Colonic mucosa (tissue), 4 donors: ENCODE results near the gene PRKACA. TPM values are rescaled to one million over a fixed set of nuclear protein-coding genes. Genes with fewer than 3 reads are reported as not detected.
A peak's percentile ranks its signal among the peaks of the same experiment; 100 is the strongest.
"Not testable (repeated sequence)": the region's sequence is repeated elsewhere in the genome, so short reads cannot be mapped to it uniquely, and the experiment has no call there.

Source experiments
- DNase-seq: peaks from one replicate; pipeline ENCODE4 v3.0.0-alpha.2; 2020
- H3K27ac ChIP-seq: fragments of 200-600 bp; one replicate; pipeline ENCODE4 v1.8.0; 2021
- H3K27me3 ChIP-seq: fragments of 200-600 bp; one replicate; pipeline ENCODE4 v1.8.0; 2021
- H3K36me3 ChIP-seq: fragments of 200-600 bp; one replicate; pipeline ENCODE4 v1.8.0; 2021
- H3K4me1 ChIP-seq: fragments of 200-600 bp; one replicate; pipeline ENCODE4 v1.8.0; 2021; ENCODE audit warnings: mild to moderate bottlenecking
- H3K4me3 ChIP-seq: fragments of 200-600 bp; one replicate; pipeline ENCODE4 v1.8.0; 2021
- H3K9ac ChIP-seq, 2 donors: one replicate each; pipeline ENCODE4 v1.7.0; 2013; ENCODE audit warnings: control low read depth in 2 of 2, low read depth in 2 of 2, low read length in 2 of 2
- H3K9me3 ChIP-seq: fragments of 200-600 bp; one replicate; pipeline ENCODE4 v1.8.0; 2021
- intact Hi-C: fragments of 100-400 bp; cut with DNase I; formaldehyde crosslinking; loops from one replicate; pipeline ENCODE4 v1.14.1; 2022
- total RNA-seq, 2 donors: library from RNA; stranded (reverse); fragmentation: NEBNext Ultra II Directional in 1 of 2; extraction: Animal tissue kit (Norgen Biotek cat#: 25700) in 1 of 2; gene quantifications; one replicate each; pipeline ENCODE4 v1.2.1, GENCODE V29; 2021
- TF ChIP-seq, protein P1 (sequence below): fragments of 200-600 bp; IDR thresholded peaks from one replicate; pipeline ENCODE4 v1.8.0; 2022; ENCODE audit warnings: antibody characterized with exemption, mild to moderate bottlenecking
- donor health status: healthy.
- donor health status: DM: no; HTN: no; CAD: no.
- donor health status: DM: no; HTN: no; CAD: no.

The PRKACA gene
- total RNA-seq, 2 donors from 2014 or later = 71.0 to 89.3 TPM

DNA sequence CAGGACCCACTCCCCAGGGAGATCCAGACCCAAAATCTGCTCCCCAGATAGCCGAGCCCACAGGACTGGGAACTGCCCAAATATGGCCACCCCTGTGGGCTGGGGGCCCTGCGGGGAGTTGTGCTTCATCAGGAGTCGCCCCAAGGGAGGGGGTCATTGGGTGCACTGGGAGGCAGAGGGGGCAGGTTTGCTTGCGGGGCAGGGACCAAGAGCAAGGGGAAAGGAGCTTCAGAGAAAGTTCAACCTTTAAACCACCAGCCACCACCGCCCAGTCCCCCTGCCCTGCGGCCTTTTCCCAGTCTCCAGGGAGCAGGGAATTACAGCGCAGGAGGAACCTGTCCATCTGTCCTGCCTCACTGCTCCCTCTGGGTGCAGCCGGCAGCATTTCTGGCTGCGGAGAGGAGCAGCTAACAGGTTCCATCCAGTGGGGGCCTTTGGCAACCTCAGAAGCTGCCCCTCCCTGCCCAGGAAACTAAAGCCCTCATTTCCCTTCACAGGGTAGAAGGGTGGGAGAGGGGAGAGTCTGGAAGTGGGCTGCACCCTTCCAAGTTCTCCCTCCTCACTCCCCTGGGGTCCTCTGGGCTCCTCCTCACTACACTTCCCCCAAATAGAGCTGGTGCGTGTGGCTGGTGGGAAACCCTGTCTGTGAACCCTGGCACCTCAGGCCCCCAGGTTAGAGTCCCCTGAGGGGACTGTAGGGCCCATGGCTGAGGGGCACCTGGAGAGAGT lies 32.6 kb upstream of the PRKACA start:
- H3K27ac ChIP-seq = peak overlapping the region; percentile 15
- TF ChIP-seq, protein P1, sequence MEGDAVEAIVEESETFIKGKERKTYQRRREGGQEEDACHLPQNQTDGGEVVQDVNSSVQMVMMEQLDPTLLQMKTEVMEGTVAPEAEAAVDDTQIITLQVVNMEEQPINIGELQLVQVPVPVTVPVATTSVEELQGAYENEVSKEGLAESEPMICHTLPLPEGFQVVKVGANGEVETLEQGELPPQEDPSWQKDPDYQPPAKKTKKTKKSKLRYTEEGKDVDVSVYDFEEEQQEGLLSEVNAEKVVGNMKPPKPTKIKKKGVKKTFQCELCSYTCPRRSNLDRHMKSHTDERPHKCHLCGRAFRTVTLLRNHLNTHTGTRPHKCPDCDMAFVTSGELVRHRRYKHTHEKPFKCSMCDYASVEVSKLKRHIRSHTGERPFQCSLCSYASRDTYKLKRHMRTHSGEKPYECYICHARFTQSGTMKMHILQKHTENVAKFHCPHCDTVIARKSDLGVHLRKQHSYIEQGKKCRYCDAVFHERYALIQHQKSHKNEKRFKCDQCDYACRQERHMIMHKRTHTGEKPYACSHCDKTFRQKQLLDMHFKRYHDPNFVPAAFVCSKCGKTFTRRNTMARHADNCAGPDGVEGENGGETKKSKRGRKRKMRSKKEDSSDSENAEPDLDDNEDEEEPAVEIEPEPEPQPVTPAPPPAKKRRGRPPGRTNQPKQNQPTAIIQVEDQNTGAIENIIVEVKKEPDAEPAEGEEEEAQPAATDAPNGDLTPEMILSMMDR = no peak
- H3K9ac ChIP-seq = peak overlapping the region; percentile 35 to 40
- no peaks in the 10 kb centered on the region for H3K36me3 ChIP-seq
- H3K4me3 ChIP-seq = no peak overlapping the region
- DNase-seq = no peak
- peaks cover 6% of the 10 kb centered on the region for H3K4me1 ChIP-seq
- H3K9me3 ChIP-seq = no peaks in the 10 kb centered on the region
- intact Hi-C loops = no loop called here
- no peaks in the 10 kb centered on the region for H3K27me3 ChIP-seq

DNA sequence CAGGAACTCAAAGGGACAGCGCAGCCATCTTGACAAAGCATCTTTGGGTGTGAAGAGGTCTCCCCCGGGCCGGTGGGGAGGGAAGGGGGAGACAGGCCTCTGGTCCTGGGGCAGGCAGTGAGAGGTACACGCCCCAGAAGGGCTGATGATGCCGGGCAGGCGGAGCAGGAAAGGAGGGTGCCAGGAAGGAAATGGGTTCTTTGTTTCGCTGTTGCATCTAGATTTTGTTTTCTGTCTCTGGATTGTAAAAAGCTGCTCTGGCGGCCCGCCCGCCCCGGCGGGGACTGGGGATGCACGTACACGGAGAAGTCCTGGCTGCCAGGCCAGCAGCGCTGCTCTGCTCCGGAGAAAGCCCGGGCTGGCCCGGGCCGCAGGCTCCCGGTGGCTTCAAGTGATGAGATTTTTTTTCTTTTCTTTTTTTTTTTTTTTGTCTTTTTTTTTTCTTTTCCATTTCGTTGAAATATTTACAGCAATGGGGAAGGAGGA lies 32.0 kb upstream of the PRKACA start:
- TF ChIP-seq, protein P1 = no peak
- Histone ChIP-seq H3K4me3 (no peak overlapping the region), H3K36me3 (no peaks in the 10 kb centered on the region), H3K27me3 (no peaks in the 10 kb centered on the region), H3K9ac (peak overlapping the region; percentile 40 to 56), H3K4me1 (peaks cover 6% of the 10 kb centered on the region), H3K27ac (peak overlapping the region; percentile 15), H3K9me3 (no peaks in the 10 kb centered on the region)
- peak; percentile 80 for DNase-seq
- intact Hi-C loops = loop anchor here (5.0 to 10.0 kb wide), 2 partner anchors 198 to 325 kb away; partner anchors contain the start of gene PTGER1

DNA sequence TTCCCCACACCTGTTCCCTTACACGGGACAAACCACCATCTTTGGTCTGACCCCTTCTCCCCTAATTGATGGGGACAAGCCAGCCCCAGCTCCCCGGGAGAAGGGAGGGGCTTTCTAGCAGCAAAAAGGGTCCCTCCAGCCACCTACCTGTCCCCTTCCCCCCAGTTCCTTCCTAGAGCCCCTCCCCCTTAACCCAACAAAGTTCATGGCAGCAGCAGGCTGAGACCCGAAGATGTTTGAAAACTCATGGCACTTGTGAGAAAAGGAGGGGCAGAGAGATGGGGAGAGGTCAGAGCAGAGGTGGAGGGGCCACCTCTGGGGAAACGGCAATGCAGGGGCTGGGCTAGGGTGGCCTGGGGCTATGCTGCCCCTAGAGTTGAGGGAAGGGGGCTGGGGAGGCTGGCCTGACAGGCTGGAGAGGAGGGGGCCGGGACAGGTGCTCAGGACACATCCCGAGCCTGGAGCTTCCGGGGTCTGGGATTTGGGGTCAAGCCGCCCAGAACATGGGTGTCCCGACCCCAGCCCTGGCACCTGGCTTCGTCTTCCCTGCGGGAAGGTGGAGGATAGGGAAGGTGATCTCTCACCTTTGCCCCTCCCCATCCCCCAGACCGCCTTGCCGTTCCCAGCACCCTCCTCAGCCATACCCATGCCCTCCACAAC lies 31.3 kb upstream of the PRKACA start:
- H3K36me3 ChIP-seq = no peaks in the 10 kb centered on the region
- intact Hi-C loops = loop anchor here (5.0 to 10.0 kb wide), 2 partner anchors 198 to 326 kb away; partner anchors contain the start of gene PTGER1
- TF ChIP-seq, protein P1 = no peak
- DNase-seq = peak; percentile 25
- H3K4me1 ChIP-seq = peaks cover 6% of the 10 kb centered on the region
- peak overlapping the region; percentile 15 for H3K27ac ChIP-seq
- no peaks in the 10 kb centered on the region for H3K27me3 ChIP-seq
- H3K9ac ChIP-seq = peak overlapping the region; percentile 48 to 56
- no peaks in the 10 kb centered on the region for H3K9me3 ChIP-seq
- no peak overlapping the region for H3K4me3 ChIP-seq

DNA sequence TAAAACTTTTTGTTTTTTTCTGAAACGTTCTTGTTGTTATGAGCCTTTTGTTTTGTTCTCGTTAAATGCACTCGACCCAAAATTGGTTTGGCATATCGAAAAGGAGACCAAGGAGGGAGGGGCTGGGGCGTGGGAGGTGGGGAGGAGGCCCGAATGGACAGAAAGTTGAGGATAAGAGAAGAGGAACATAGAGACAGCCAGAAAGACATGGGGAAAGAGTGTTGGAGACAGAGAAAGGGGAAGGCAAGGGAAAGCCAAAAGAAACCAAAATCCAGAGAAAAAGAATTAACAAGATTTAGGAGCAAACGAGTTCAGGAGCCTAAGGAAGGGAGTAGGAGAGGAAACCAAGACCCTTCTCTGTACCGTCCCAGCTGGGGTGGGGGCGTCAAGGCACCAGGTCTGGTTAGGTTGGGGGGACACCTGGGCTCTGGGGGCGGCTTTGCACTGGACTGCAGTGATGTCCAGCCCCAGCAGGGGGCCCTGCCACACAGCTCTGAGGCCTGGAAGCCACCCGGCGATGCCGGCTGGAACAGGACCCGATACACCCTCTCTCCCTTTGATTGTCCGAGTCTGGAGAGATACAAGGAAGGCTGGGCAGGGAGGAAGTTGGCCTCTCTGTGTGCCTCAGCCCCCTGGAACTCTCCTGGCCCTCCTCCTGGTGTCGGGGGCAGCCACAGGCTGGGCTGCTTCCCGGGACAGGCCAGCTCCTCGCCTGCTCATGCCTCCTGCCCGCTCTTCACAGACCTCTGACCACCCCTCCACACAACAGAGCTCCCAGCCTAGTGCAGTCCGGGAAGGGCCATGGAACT lies 30.4 kb upstream of the PRKACA start:
- H3K9ac ChIP-seq = peak overlapping the region in 1 of 2 donors; percentile 48
- no peak overlapping the region for H3K4me3 ChIP-seq
- no peaks in the 10 kb centered on the region for H3K9me3 ChIP-seq
- no peaks in the 10 kb centered on the region for H3K36me3 ChIP-seq
- TF ChIP-seq, protein P1 = peak; percentile 79
- no peak overlapping the region for H3K27ac ChIP-seq
- intact Hi-C loops = loop anchor here (5.0 to 10.0 kb wide), 2 partner anchors 199 to 327 kb away; partner anchors contain the start of gene PTGER1
- no peaks in the 10 kb centered on the region for H3K27me3 ChIP-seq
- peaks cover 6% of the 10 kb centered on the region for H3K4me1 ChIP-seq
- DNase-seq = peak; percentile 72

DNA sequence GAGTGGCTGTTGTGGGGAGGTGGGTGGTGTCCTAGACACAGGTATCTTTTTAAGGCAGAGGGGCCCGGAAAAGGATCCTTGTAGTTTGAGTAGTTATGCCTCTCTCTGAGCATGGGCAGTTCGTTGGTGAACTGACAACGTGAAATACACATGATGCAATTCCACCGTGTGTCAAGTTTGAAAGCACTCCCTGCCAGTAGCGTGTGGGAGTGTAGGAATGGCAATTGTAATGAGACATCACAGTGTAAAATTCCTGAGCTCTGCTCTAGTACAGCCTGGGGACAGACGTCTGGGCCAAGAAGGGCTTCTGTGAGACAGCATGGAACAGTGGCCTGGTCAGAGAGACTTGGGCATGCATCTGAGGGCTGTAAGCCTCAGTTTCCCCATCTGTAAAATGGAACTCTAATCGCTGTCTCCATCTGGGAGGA lies 29.2 kb upstream of the PRKACA start:
- Histone ChIP-seq H3K27me3 (no peaks in the 10 kb centered on the region), H3K4me1 (peaks cover 6% of the 10 kb centered on the region), H3K36me3 (no peaks in the 10 kb centered on the region), H3K27ac (no peak overlapping the region), H3K4me3 (no peak overlapping the region), H3K9me3 (no peaks in the 10 kb centered on the region), H3K9ac (no peak overlapping the region)
- TF ChIP-seq, protein P1 = no peak
- DNase-seq = no peak
- intact Hi-C loops = loop anchor here (5.0 to 10.0 kb wide), 2 partner anchors 200 to 328 kb away; partner anchors contain the start of gene PTGER1

DNA sequence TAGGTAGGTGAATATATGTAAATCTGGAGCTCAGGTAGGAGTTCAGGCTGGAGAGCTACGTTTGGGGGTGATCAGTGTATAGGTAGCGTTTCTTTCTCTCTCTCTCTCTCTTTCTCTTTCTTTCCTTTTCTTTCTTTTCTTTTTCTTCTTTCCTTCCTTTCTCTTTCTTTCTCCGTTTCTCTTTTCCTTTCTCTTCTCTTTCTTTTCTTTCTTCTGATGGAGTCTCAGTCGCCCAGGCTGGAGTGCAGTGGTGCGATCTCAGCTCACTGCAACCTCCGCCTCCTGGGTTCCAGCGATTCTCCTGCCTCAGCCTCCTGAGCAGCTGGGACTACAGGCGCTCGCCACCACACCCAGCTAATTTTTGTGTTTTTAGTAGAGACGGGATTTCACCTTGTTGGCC lies 28.6 kb upstream of the PRKACA start:
- not testable (repeated sequence) for H3K4me3 ChIP-seq, H3K9ac ChIP-seq, H3K27ac ChIP-seq, H3K4me1 ChIP-seq, H3K9me3 ChIP-seq, DNase-seq, H3K27me3 ChIP-seq, H3K36me3 ChIP-seq
- intact Hi-C loops = loop anchor here (5.0 to 10.0 kb wide), 2 partner anchors 201 to 329 kb away; partner anchors contain the start of gene PTGER1
